NCI-H2227 treated with DMSO at 0.1 percent for 48 hours (cell line): Measurements from ENCODE around the gene ENAH.
"Not testable (repeated sequence)": the region's sequence is repeated elsewhere in the genome, so short reads cannot be mapped to it uniquely, and the experiment has no call there.

ENCODE experiments used
- DNase-seq: peaks from one replicate; lab custom pipeline; 2025; lab: John Stamatoyannopoulos, UW

The ENAH gene

DNA sequence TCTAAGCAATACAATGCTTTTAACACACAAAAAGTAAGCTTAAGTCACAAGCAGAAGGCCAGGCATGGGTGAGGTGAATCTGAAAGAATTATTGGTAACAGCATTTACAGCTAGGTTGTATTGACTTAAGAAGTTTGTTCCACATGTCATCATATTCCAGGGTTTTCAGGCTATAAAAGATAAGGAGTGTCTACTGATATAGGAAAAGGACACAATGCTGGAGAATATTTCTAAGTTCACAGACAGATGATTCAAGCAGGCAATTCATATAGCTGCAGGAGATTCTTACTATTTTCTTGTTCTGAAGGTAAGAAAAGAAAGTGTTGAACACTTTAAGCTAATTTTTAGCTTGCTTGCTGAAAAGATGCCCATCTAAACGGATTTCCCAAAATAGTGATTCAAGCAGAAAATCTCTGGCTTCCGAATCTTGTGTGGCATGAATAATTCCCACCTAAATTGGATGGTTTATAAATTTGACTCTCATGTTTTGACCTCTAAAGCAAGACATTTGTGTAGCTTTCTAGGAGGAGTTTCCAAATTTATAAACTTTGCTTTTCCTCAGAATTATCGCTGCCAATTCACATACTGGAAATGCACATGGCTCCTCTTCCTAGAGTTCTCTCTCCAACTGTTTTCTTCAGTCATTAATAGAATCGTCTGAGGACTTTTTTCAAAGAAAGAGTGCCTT is 129.5 kb downstream of the ENAH start:
- no peak for DNase-seq

GRCh38 chr1:225522588-225523262 is 130.2 kb downstream of the ENAH start:
- DNase-seq = no peak

- DNase-seq = no peak
Measured at GRCh38 chr1:225520587-225521227, 132.2 kb downstream of the ENAH start.

DNA sequence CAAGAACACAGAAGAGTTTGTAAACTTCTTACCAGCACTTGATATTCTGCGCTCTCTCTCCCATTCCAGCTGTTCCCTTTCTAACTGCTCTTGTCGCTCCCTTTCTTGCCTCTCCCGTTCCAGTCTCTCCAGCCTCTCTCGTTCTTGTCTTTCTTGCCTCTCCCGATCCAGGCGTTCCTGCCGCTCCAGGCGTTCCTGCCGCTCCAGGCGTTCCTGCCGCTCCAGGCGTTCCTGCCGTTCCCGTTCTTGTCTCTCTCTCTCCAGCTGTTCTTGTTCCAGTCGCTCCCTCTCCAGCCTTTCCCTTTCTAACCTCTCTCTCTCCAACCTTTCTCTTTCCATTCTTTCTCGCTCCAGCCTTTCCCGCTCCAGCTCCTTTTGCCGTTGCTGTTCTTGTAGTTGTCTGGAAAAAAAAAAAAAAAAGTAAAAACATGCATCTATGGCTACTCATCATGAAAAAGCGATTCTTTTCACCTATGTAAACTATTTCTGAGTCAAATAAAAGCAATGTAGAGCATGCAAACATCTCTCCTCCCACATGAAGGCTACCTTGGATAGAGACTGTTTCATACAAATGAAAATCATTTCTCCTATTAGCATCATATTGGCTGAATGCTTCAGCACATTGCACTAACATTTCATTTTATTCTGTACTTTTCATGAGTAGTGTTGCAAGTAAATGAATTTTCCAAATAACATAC is 133.6 kb downstream of the ENAH start:
- no peak for DNase-seq

DNA sequence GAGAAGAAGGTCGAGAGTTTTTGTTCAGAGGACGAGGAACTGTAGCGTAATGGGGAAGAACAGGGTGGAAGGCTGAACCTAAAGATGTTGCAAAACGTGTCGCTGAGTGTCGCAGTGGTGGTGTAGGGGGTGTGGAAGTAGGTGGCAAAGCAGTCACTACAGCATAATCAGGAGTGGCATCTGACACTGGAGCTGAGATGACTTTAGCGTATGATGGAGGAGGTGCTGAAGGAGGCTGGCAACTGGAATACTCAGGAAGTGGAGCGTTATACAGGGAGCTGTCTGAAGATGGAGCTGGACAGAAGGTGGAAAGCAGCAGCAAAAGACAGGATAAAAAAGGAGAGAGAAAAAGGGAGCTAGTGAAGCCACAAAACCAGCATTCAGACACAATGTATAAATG is 135.2 kb downstream of the ENAH start:
- DNase-seq = no peak

- DNase-seq = no peak
Measured at GRCh38 chr1:225517221-225517620, 135.7 kb downstream of the ENAH start.

GRCh38 chr1:225514671-225515081 is 138.2 kb downstream of the ENAH start:
- no peak for DNase-seq

DNA sequence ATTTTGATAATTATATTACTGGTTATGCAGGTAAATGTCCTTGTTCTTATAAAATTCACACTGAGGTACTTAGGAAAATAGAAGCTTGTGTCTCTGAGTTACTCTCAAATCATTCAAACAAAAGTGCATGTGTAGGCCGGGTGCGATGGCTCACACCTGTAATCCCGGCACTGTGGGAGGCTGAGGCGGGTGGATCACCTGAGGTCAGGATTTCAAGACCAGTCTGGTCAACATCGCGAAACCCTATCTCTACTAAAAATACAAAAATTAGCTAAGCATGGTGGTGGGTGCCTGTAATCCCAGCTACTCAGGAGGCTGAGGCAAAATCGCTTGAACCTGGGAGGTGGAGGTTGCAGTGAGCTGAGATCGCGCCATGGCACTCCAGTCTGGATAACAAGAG is 139.3 kb downstream of the ENAH start:
- not testable (repeated sequence) for DNase-seq

GRCh38 chr1:225511828-225512381 is 141.0 kb downstream of the ENAH start:
- DNase-seq = no peak

- DNase-seq = not testable (repeated sequence)
Measured at GRCh38 chr1:225510740-225511139, 142.2 kb downstream of the ENAH start.

DNA sequence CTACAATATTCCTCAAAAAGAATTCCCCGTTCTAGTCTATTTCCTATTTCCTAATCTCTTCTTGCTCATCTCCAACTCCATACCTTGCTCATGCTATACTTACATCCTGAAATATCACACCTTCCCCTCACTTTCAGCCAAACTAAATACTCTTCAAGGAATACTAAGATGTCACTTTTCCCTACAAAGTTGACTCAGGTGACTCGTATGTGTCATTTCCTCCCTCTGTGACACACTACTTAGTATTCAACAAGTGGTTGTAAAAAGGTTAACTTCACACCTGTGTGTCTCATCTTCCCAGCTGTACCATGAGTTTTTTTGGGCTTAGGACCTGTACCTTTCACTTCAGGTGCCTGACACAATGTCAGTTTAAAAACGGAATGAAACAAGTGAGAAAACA is 143.2 kb downstream of the ENAH start:
- no peak for DNase-seq

DNA sequence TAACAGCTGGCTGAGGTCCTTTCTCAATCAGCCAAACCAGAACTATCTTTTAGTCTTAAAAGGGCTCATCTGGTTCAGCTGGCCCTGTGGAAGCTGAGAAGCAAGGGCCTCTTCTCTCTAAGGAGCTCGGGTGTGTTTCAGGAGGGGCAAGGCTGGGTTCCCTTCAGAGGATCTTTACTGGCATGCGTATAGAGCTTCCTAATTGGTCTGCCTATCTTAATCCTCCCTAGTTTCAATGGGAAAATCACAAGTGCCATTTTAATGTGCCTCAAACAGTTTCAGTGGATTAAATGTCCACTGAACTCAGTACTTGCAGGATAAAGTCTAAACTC is 143.6 kb downstream of the ENAH start:
- DNase-seq = no peak

- no peak for DNase-seq
Measured at GRCh38 chr1:225508538-225509375, 144.2 kb downstream of the ENAH start.

DNA sequence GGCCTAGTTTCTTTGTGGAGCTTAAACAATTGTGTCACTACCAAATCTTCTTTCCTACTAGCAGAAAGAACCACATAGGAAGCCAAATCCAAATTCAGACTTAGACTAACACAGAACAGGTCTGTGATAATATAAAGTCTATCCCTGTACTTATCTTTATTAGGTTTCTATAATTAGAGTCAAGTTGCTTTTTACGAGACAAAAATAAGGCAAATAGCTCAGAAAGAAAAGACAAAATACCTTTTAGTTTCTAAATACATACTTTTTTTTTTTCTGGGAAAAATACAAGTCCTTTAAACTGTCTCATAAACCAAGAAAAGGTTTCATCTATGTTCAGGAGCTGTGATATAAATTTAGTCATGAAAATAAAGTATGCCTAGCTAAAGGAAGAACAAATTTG is 146.2 kb downstream of the ENAH start:
- DNase-seq = no peak

- no peak for DNase-seq
Measured at GRCh38 chr1:225504776-225505175, 148.1 kb downstream of the ENAH start.

- DNase-seq = no peak
Measured at GRCh38 chr1:225500624-225501192, 152.2 kb downstream of the ENAH start.

DNA sequence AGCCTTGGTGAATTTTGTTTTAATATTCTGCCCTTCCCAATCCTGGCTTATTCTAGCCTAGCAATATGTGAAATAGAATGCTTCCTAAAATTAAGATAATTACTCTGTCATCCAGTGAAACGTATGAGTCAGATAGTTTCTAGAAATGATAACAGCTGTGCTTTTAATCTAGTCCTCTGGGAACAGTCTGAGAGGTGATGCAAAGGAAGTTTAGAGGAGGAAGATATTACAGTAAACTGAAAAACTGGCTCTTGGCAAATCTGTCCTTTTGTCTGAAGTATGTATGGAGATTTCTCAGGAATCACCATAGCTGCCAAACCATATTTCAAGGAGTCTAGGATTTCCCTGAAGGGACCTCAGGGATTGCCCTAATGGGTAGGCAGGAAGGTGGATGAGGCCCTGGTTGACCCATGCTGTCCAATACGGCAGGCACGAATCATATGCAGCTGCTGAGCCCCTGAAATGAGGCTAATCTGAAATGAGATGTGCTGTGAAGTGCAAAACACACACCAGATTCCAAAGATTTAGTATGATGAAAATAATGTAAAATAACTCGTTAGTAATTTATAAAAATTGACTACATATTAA is 154.3 kb downstream of the ENAH start:
- DNase-seq = no peak

DNA sequence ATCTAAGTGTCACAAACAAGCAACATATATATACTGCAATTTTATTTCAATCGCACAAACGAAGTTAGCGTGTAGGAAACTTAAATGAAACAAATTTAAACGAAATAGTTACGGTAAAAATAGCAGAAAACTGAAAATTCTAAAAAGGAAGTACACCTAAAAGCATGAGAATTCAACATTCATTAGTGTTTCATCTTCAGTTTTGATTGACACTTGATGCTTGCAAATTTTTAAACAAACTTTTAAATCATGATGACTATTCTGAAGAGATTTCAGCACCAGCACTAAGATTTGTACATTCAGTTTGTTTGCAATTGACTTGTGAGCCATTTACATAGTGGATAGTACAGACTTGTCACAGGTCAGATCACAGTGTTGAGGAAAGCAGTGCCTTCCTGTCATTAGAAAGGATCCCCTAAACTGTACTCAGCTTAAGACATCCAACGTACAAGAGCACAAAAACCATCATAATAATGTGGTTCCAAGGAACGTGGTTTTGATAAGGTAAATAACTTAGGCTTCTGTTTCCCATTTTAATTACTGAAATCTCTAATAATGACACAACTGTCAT is 158.0 kb downstream of the ENAH start:
- DNase-seq = no peak

- no peak for DNase-seq
Measured at GRCh38 chr1:225493591-225494246, 159.2 kb downstream of the ENAH start.

- DNase-seq = no peak
Measured at GRCh38 chr1:225488676-225489075, 164.2 kb downstream of the ENAH start.
